HG03571 (cell line): Measurements from ENCODE around the gene TTC8.
"Not testable (repeated sequence)": the region's sequence is repeated elsewhere in the genome, so short reads cannot be mapped to it uniquely, and the experiment has no call there.

ENCODE experiments used
- ATAC-seq: cut with Tn5 transposase; IDR thresholded peaks from one replicate; pipeline ENCODE4 v1.9.1; 2021; ENCODE audit not compliant: unreplicated experiment

Gene TTC8

DNA sequence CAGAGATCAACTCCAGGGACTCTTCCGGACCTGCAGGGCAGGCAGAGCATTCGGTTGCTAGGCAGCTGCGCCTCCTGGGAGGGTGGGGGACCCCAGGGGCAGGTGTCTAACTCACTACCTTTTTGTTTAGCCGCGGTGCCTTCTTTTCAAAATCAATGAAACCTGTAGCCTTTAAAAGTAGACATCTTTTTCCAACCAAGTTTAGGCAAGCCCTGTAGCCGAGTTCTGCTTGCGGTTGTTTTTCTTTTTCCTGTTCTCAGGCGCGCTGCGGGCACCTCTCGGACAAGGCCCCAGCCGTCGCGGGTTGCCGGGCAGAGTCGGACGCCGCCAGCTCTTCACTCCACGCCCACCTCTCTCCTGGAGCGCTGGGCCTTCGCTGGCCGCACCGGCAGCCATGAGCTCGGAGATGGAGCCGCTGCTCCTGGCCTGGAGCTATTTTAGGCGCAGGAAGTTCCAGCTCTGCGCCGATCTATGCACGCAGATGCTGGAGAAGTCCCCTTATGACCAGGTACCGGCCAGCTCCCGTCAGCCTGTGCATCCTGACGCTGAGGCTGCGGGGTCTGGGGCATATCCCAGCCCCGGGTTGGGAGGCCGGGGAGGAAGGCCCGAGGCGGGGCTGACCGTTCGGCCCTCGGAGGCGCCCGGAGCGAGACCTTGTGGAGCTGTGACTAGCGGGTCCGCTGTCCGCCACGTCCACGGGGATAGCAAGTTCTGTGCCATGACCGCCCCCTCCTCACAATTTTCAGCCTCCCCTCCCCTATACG lies at the start of gene TTC8:
TSS of gene TTC8 (plus strand) at position 338 of the 764 bp plus-strand sequence. CDS start at position 395, 57 bp downstream.
- peak; percentile 99 for ATAC-seq

DNA sequence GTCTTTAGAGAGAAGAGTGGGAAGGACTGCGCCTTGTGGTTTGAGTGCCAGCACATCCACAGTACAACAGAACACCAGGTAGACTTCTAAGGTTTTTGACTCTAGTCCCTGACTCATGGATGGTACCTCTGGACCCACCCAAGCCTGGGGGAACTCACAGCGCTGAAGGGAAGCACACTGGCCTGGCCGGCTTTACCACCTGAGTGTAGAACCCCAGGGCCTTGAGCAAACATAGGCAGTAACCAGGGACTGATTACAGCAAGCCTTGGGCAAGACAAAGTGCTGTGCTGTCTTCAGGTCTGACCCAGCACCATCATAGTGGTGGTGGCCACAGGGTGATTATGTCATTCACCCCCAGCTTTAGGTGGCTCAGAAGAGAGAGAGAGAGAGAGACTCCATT lies 48.9 kb upstream of the TTC8 start:
- ATAC-seq, result no peak

DNA sequence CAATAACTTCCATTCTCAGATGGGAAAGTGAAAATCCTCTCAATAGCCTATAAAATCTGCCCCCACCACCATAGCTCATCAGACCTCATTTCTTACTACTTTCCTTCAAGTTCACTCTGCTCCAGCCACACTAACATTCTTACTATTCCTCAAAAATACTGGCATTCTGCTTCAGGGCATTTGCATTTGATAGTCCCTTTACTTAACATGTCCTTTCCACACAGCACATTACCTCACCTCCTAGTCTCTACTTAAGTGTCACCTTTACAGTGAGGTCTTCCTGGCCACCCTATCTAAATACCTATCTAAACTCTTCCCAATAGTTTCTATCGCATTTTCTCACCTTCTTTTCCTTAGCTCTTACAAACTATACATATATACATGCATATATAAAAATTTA lies 38.5 kb upstream of the TTC8 start:
- no peak for ATAC-seq

DNA sequence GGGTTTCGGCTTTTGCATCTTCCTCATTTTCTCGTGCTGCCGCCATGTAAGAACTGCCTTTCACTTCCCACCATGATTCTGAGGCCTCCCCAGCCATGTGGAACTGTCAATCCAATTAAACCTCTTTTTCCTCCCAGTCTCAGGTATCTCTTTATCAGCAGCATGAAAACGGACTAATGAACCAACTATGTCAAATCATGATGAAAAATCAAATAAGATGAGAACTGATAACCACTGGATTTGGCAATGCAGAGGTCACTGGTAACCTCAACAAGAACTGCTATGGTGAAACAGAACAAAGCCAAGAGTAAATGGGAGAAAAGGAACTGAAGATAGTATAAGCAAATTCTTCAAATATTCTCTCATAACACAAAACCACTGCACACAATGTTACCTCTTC lies 37.7 kb upstream of the TTC8 start:
- no peak for ATAC-seq

DNA sequence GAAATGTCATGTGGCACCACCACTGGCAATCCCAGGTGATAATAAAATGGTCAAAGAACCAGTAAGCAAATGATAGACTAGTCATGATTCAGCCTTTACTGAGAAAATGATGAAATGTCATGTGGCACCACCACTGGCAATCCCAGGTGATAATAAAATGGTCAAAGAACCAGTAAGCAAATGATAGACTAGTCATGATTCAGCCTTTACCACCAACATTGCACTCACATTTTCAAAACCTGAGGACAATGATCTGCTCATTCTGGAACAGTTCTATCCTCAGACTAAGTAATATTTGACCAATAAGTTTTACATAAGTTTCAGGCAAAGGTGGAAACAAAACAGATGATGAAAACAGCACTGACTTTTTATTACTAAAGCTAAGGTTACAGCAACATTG lies 34.9 kb upstream of the TTC8 start:
- ATAC-seq, result not testable (repeated sequence)

DNA sequence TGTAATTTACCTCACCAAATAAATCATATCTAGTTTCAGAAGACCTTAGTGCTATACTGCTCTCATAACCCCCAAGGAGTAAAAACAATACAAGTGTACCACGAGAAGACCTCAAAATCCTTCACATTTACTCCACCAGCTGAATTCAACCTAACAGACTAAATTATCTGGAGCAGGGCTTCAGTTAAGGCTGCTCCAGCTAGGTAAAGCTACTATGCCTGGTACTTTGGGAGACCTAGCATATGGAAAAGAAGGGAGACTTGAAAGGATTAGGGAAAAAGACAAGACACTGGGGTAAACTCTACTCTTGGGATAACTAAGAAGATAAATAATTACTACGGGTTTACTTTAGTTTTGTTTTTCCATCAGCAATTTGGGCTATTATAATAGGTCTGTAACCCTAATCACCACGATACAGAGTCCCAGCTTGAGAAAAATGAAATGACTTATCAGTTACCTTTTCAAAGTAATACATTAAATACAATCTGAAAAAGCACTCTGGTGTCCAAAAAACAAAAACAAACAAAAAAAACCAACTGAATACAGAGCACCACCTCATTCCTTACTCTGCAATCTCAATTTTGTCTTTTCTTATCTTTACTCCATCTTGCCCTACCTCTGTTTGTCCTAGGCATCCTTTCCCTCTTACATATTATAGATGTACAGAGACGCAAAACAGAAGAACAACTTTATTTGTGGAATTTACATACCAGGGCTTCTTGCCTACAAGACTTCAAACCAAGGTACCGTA lies 33.8 kb upstream of the TTC8 start:
- no peak for ATAC-seq

DNA sequence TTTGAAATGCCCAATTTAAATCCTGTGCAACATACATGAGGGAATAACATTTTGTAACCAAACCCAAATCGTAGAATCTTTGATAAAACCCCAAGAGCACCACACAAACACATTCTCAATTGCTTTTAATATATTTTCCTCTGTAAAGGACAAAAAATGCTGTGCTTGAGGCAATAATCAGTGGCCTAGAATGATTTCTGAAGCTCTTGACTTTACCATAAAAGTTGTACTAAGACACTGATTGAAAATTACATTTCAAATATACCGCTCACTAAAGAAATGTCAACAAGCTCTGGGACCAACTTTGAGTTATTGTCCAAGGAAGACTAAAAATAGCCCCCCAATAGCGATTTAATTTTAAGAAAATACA lies 33.2 kb upstream of the TTC8 start:
- ATAC-seq, result no peak

DNA sequence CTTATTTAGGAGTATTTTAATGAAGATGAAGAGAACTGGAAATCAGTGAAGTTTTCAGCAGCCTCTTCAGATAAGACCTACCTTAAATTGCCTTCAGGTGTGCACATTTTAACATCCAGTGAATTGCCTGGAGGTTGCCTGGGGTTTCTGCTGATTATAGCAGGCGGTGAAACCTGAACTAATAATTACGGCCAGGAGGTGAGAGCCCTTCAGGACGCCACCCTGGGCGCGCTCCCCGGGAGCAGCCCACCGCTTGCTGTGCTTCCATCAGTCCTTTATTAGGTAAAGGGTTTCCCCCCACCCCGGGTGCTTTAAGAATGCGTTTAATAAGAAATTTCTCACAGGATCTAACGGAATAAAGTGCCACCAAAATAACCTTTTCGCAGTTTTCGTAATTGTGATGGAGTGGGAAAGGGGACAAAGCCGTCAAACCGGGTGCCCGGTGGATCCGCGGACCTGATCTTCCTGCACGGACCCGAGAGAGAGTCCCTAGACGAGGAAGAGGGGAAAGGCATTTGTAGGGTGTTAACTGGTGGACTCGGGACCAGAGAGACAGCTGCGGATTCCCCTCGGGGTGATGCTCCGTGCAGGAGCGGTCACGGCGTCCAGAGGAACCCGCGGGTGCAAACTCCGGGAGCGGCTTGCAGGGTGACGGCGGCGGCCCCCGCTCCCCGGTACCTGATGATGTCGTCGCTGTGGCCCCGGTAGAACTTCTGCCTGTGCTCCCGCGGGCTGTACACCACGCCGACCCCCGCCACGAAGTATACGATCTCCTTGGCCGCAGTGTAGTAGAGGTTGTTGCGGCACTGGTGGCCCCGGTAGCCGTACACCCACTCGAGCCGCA lies 32.6 kb upstream of the TTC8 start:
- no peak for ATAC-seq

DNA sequence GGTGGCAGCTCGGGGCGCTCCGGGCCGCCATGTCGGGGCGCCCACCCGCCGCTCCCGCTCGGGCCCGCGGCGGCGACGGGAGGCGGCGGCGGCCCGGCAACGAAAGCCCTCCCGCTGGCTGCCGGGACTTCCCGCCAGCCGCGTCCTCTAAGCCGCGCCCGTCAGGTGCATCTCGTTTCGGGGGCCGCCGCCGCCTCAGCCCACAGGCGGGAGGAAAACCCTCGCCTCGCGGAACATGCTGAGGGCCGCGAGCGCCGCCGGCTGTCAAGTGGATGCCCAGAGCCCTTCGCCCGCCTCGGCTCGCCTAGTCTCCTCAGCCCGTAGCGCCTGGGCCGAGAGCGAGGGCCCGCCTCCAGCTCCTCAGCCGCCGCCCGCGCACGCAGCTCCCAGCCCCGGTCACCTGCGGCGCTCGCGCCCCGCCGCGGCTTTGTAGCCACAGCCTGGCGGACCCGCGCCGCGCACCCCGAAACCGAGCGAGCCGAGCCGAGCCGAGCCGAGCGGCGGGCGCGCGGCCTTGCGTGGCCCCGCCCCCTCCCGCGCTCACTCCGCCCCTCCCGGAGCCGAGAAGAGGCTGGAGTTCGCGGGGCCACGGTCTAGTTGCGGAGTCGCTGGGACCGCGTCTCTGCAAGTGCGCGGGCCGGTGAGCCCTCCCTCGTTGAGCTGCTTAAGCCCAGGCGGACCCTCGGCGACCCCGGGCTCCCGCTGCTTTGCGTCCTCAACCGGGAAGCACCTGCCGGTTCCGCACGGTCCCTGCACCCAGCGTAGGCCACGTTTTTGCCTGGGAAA lies 31.8 kb upstream of the TTC8 start, which contains the start of gene EML5:
TSS of gene EML5 (minus strand) at position 481 of the 786 bp plus-strand sequence. CDS start at position 31, 450 bp downstream.
- ATAC-seq, result peak; percentile 90

DNA sequence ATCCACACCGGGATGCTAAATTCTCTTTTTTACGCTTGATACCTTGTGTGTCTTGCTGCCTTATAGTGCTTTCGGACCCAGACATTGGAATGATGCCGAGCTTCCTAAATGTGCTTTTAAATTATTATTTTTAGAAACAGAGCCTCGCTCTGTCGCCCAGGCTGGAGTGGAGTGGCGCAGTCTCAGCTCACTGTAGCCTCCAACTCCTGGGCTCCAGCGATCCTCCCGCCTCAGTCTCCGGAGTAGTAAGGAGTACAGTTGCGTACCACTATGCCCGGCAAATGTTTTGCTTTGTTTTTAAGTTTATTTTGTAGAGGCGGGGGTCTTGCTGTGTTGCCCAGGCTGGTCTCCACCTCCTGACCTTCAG lies 31.2 kb upstream of the TTC8 start:
- no peak for ATAC-seq

DNA sequence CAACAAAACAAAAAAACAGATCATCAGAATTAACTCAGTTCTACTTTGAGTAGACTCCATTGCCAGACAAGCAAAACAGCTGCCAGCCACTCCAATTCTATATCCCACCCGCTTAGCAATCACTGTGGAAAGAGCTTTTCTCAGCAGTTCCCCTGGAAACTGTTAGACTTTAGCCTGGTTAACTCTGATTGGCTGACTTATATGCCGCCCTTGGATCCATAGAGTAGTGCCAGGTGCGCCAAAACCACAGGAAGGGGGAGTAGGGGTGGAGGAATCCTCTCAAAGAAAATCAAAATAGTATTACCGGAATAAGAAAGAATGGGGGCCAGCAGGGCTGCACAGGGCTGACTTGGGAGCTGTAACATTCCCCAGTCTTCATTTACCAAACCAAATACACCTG lies 26.3 kb upstream of the TTC8 start:
- no peak for ATAC-seq

DNA sequence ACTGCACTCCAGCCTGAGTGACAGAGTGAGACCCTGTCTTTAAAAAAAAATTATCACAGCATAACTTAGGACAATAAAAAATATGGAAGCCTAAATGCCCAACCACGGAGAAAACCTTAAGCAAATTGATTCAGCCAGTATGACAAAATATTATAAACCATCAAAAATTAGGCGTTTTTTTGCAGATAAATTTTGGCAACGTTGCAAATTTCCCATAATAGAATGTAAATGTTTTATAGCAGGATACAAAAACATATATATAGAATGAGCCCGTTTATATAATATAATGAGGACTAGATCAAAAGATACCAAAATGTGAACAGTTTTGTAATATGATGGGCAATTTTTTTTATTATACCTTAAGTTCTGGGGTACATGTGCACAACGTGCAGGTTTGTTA lies 24.9 kb upstream of the TTC8 start:
- no peak for ATAC-seq

DNA sequence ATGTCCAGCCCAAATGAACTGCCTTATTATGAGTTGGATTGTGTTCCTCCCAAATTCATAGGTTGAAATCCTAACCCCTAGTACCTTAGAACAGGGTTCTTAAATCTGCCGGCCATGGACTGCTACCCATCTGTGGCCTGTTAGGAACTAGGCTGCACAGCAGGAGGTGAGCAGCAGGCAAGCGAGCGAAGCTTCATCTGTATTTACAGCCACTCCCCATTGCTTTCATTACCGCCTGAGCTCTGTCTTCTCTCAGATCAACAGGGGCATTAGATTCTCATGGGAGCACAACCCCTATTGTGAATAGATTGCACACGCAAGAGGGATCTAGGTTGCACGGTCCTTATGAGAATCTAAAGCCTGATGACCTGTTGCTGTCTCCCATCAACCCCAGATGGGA lies 21.9 kb upstream of the TTC8 start:
- ATAC-seq, result no peak

DNA sequence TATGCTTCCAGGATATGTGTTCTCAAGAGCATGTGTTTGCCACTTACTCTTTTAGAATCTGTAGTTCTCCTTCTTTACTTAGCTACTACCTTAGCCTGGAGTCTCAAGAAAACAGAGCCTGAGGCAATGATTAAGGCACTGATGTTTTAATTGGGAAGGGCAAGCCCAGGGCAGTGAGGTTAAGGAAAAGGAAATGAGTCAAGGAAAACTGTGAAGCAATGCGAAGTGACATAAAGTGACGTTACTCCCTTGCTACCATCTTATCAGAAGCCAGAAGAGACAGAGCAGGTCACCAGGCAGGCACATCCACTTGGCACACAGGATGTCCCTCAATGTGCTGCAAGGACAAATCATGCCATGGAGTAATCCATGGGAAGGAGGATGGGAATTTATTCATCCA lies 20.4 kb upstream of the TTC8 start:
- ATAC-seq, result no peak

DNA sequence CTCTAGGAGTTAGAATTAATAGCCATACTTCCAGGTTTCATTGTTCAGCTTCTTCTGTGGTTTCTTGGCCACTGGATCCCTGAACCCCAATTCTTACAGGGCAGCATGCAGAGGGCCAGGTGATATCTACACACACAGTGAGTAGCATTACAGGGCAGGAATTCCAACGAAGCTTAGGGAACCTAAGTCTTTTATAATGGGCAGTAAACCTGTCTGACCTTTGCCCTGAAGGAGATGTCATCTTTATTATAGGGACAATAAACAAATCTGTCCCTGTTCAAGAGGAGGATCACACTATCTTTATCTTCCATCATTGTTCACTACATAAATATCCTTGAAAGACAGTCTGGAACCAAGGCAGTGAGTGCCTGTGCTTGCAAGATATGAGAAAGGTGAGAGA lies 20.0 kb upstream of the TTC8 start:
- ATAC-seq, result no peak

DNA sequence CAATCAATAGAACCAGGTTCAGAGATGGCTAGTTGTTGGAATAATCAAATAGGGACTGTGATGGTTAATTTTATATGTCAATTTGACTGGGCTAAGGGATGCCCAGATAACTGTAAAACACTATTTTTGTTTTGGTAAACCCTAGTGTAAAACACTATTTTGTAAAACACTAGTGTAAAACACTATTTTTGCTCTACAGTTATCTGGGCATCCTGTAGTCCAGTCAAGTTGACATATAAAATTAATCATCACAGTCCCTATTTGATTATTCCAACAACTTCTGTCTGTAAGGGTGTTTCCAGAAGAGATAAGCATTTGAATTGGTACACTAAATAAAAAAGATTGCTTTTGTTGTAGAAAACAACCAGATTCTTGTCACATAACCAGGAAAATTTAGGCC lies 16.1 kb upstream of the TTC8 start:
- no peak for ATAC-seq

DNA sequence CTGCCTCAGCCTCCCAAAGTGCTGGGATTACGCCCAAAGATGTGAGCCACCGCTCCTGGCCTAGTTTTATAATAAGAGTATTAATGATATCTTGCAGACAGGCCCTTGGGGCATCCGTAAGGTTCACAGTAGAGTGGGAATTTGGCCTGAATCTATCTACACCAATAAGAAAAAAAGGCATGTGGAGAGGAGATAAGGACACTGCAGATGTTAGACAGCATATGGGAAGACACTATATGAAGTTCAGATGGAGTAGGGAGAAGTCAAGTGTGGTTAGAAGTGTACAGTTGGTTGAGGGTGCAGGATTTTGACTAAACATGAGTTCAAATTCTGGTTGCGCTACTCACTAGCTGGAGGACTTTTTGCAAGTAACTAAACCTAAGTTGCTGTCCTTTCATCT lies 8.5 kb upstream of the TTC8 start:
- no peak for ATAC-seq

DNA sequence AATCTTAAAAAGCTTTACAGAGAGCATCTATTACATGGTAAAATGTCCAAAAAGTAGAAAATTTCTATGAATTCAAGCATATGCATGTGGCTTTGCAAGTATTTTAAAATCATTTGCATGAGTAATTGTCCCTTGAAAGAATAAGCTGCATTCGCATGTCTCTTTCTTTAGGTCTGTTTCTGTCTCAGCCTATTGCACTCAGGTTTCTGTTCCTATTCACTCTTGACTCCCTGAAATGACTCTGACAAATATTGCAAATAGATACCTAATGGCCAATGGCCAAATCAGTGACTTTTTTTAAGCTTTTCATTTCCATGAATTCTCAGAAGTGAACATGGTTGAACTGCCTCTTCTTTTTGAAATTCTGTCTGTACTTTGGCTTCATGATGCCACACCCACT lies 6.4 kb upstream of the TTC8 start:
- ATAC-seq, result no peak

DNA sequence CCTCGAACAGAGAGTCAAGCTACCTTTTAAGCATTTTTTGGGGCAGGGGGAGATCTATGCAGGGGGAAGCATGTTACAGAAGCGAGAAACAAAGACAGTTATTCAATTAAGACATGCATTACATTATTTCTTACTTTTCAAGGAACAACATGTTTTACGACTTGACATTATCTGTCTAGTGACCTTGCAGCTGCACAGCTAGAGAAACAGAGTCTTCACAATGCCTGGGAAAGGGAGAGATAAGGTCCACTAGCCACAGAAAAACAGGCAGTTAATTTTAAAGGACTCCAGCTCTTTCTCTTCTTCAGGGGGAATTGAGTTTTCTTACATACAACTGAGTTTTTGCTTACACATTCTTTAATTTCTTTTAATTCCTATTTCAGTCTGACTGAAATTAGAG lies 4.8 kb upstream of the TTC8 start:
- ATAC-seq, result not testable (repeated sequence)

DNA sequence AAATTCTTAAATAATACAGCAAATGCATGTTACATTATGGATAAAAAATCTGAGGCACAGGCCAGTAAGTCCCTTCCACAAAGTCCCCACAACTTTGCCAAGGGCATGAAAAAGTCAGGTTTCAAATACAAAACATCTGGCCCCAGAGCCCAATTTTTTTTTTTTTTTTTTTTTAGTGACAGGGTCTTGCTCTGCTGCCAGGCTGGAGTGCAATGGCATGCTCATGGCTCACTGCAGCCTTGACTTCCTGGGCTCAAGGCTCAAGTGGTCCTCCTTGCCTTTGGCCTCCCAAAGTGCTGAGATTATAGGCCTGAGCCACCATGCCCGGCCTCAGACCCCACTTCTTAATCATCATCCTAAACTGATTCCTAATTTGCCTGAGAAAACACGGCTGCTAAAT lies 3.1 kb upstream of the TTC8 start:
- ATAC-seq, result no peak

DNA sequence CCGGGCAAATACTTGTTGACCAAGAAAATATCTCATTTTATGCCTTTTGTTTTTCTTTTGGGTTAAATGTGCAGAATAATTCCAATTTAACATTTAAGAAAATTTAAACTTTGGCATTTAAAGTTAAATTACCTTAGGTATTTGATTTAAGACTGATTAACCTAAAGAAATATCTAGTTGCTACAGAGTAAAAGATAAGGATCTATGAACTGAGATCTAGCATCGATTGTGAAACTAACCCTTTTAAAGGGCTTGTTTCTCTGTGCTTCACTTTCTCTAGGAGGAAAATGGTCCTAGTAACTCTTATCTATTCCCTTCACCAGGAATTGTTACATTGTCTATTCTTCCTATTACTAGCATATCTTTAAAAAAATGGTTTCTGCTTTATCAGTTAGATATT lies 2.6 kb upstream of the TTC8 start:
- no peak for ATAC-seq
